H1 (cell line): ENCODE results near the gene POLR2I.

ENCODE experiments used
- CTCF ChIP-seq, 3 experiments: IDR thresholded peaks; 1 replicate in 2 of 3; 2 replicates in 1 of 3; pipeline versions ENCODE4 v1.5.1 to v1.6.1; 2011; ENCODE audit warnings: low read length in 3 of 3, mild to moderate bottlenecking in 3 of 3, inconsistent platforms in 2 of 3, low read depth in 1 of 3, moderate library complexity in 1 of 3; ENCODE audit not compliant: insufficient read depth in 1 of 3; ENCODE audit errors: control extremely low read depth in 1 of 3
- EP300 ChIP-seq, 2 experiments: IDR thresholded peaks; 1 replicate in 1 of 2; 2 replicates in 1 of 2; pipeline ENCODE4 v1.6.1; 2011 to 2012; ENCODE audit warnings: low read depth in 2 of 2, low read length in 2 of 2, mild to moderate bottlenecking in 2 of 2, borderline replicate concordance in 1 of 2, inconsistent platforms in 1 of 2, moderate library complexity in 1 of 2
- EZH2 ChIP-seq: fragments of 200-600 bp; sonication (generic); IDR thresholded peaks from 2 replicates; pipeline ENCODE4 v1.7.1; 2012; ENCODE audit warnings: low read depth, mild to moderate bottlenecking, moderate library complexity, low read length, inconsistent platforms; ENCODE audit not compliant: severe bottlenecking
- FOSL1 ChIP-seq: IDR thresholded peaks from 2 replicates; pipeline ENCODE4 v1.6.1; 2011; ENCODE audit warnings: mild to moderate bottlenecking, low read depth, low read length, moderate library complexity; ENCODE audit not compliant: insufficient read depth
- GTF2F1 ChIP-seq: IDR thresholded peaks from 2 replicates; pipeline ENCODE4 v1.6.1; 2012; ENCODE audit warnings: low read depth, low read length, improper control_type of control experiment, borderline replicate concordance
- POLR2A ChIP-seq, 2 experiments: IDR thresholded peaks; 1 replicate in 1 of 2; 2 replicates in 1 of 2; pipeline ENCODE4 v1.6.1; 2011; ENCODE audit warnings: low read depth in 2 of 2, low read length in 2 of 2, mild to moderate bottlenecking in 2 of 2; ENCODE audit errors: control extremely low read depth in 1 of 2
- RAD21 ChIP-seq, 2 experiments: IDR thresholded peaks in 1 of 2; conservative IDR thresholded peaks in 1 of 2; 2 replicates each; pipeline ENCODE4 v1.6.1; 2011; ENCODE audit warnings: low read depth in 2 of 2, low read length in 2 of 2, improper control_type of control experiment in 1 of 2, inconsistent platforms in 1 of 2, mild to moderate bottlenecking in 1 of 2, moderate library complexity in 1 of 2
- RXRA ChIP-seq: IDR thresholded peaks from 2 replicates; pipeline ENCODE4 v1.6.1; 2011; ENCODE audit warnings: low read depth, mild to moderate bottlenecking, low read length, moderate library complexity; ENCODE audit not compliant: insufficient read depth
- TCF12 ChIP-seq: IDR thresholded peaks from 2 replicates; pipeline ENCODE4 v1.6.1; 2011; ENCODE audit warnings: low read depth, mild to moderate bottlenecking, low read length

- TF ChIP-seq POLR2A (IDR thresholded peaks at IDR 0.05; ENCODE audit: control extremely low read depth in 1 of 2, low read depth in 2 of 2, low read length in 2 of 2) = no peak
- TF ChIP-seq CTCF (IDR thresholded peaks at IDR 0.05; ENCODE audit: control extremely low read depth in 1 of 3, insufficient read depth in 1 of 3, low read depth in 1 of 3, low read length in 3 of 3) = no peak
- TF ChIP-seq FOSL1 = no peak
- no peak for TF ChIP-seq EZH2
- no peak for TF ChIP-seq TCF12
- TF ChIP-seq GTF2F1 = no peak
- no peak for TF ChIP-seq RAD21 (IDR thresholded peaks at IDR 0.05 in 1 of 2, conservative IDR thresholded peaks at IDR 0.05 in 1 of 2; ENCODE audit: low read depth in 2 of 2, low read length in 2 of 2)
- TF ChIP-seq EP300 (IDR thresholded peaks at IDR 0.05; ENCODE audit: borderline replicate concordance in 1 of 2, low read depth in 2 of 2, low read length in 2 of 2) = no peak
- no peak for TF ChIP-seq RXRA
Measured at GRCh38 chr19:36112678-36113077, 2.0 kb downstream of the POLR2I start.
